HepG2 (cell line): ENCODE data around the gene TNNI3. TPM values are rescaled to one million over a fixed set of nuclear protein-coding genes. Genes with fewer than 3 reads are reported as not detected.

Experiments
- CC2D1A ChIP-seq: sonication (generic); formaldehyde crosslinking; IDR thresholded peaks from 2 replicates; pipeline ENCODE4 v1.8.1; 2023; ENCODE audit warnings: mild to moderate bottlenecking, missing genetic modification reagents
- DPF2 ChIP-seq: sonication (generic); formaldehyde crosslinking; IDR thresholded peaks from 2 replicates; pipeline ENCODE4 v1.4.0; 2020; ENCODE audit warnings: mild to moderate bottlenecking, low read depth, missing genetic modification reagents, borderline replicate concordance
- EZH2 ChIP-seq: conservative IDR thresholded peaks from 2 replicates; pipeline ENCODE4 v1.6.1; 2012; ENCODE audit warnings: mild to moderate bottlenecking, low read depth, low read length, moderate library complexity
- FLYWCH1 ChIP-seq: sonication (generic); formaldehyde crosslinking; IDR thresholded peaks from 2 replicates; pipeline ENCODE4 v1.8.1; 2023; ENCODE audit warnings: mild to moderate bottlenecking, missing genetic modification reagents
- NFIC ChIP-seq: IDR thresholded peaks from 2 replicates; pipeline ENCODE4 v1.6.1; 2012; ENCODE audit warnings: mild to moderate bottlenecking, low read length, inconsistent platforms
- NFKBIZ ChIP-seq: IDR thresholded peaks from 2 replicates; pipeline ENCODE4 v1.6.1; 2018; ENCODE audit warnings: missing genetic modification reagents, missing compliant biosample characterization
- RAD21 ChIP-seq: fragments of 450-650 bp; formaldehyde crosslinking; IDR thresholded peaks from 2 replicates; pipeline ENCODE4 v1.5.0; 2020; ENCODE audit warnings: mild to moderate bottlenecking
- SP1 ChIP-seq, 2 experiments: fragments of 450-650 bp in 1 of 2; sonication (generic) in 1 of 2; formaldehyde crosslinking in 1 of 2; IDR thresholded peaks; 2 replicates each; pipeline versions ENCODE4 v1.4.0 to v1.6.1; 2016 to 2020; ENCODE audit warnings: missing genetic modification reagents in 1 of 2
- TAF1 ChIP-seq: sonication (generic); formaldehyde crosslinking; IDR thresholded peaks from 2 replicates; pipeline ENCODE4 v1.4.0; 2020; ENCODE audit warnings: missing genetic modification reagents
- TBX2 ChIP-seq: sonication (generic); formaldehyde crosslinking; IDR thresholded peaks from 2 replicates; pipeline ENCODE4 v1.5.0; 2020; ENCODE audit warnings: missing genetic modification reagents, mild to moderate bottlenecking, borderline replicate concordance
- YEATS2 ChIP-seq: sonication (generic); formaldehyde crosslinking; IDR thresholded peaks from 2 replicates; pipeline ENCODE4 v1.4.0; 2020; ENCODE audit warnings: missing genetic modification reagents, borderline replicate concordance
- ZIK1 ChIP-seq: sonication (generic); formaldehyde crosslinking; IDR thresholded peaks from 2 replicates; pipeline ENCODE4 v1.5.0; 2020; ENCODE audit warnings: mild to moderate bottlenecking, low read depth, missing genetic modification reagents, borderline replicate concordance
- ZNF232 ChIP-seq: sonication (generic); formaldehyde crosslinking; IDR thresholded peaks from 2 replicates; pipeline ENCODE4 v1.4.0; 2020; ENCODE audit warnings: missing genetic modification reagents, borderline replicate concordance
- ZNF543 ChIP-seq: sonication (generic); formaldehyde crosslinking; IDR thresholded peaks from 2 replicates; pipeline ENCODE4 v1.4.0; 2020; ENCODE audit warnings: mild to moderate bottlenecking, missing genetic modification reagents
- ZNF589 ChIP-seq: sonication (generic); formaldehyde crosslinking; conservative IDR thresholded peaks from 2 replicates; pipeline ENCODE4 v1.8.0; 2022; ENCODE audit warnings: mild to moderate bottlenecking, moderate library complexity, missing genetic modification reagents
- ZNF678 ChIP-seq: sonication (generic); formaldehyde crosslinking; IDR thresholded peaks from 2 replicates; pipeline ENCODE4 v1.4.0; 2020; ENCODE audit warnings: mild to moderate bottlenecking, missing genetic modification reagents
- ZNF773 ChIP-seq: sonication (generic); formaldehyde crosslinking; IDR thresholded peaks from 2 replicates; pipeline ENCODE4 v1.4.0; 2020; ENCODE audit warnings: missing genetic modification reagents, borderline replicate concordance
- polyA plus RNA-seq, 8 experiments: library from polyadenylated mRNA; depleted of rRNA in 3 of 8; stranded (reverse) in 7 of 8; unstranded in 1 of 8; fragments of >200 nt; fragmentation: Illumina TruSeq in 4 of 8; extraction: Trizol in 4 of 8; gene quantifications; 2 replicates each; pipeline versions ENCODE4 v1.2.1 to v1.2.3, GENCODE V29; 2011 to 2016; ENCODE audit warnings: low read depth in 4 of 8, missing spikeins in 1 of 8, mixed read lengths in 1 of 8; ENCODE audit not compliant: insufficient read depth in 1 of 8
- total RNA-seq, 5 experiments: library from RNA; depleted of rRNA; stranded (reverse); fragments of >200 nt; fragmentation: Illumina TruSeq; extraction: Trizol; gene quantifications; 2 replicates each; pipeline ENCODE4 v1.2.3, GENCODE V29; 2016; ENCODE audit warnings: low read depth in 1 of 5
- TF ChIP-seq, protein P1 (sequence below): sonication (generic); formaldehyde crosslinking; IDR thresholded peaks from 2 replicates; pipeline ENCODE4 v1.4.0; 2020; ENCODE audit warnings: missing genetic modification reagents
- TF ChIP-seq, protein P2 (sequence below): sonication (generic); formaldehyde crosslinking; IDR thresholded peaks from 2 replicates; pipeline ENCODE4 v1.4.0; 2020; ENCODE audit warnings: mild to moderate bottlenecking, missing genetic modification reagents
- TF ChIP-seq, protein P3 (sequence below): sonication (generic); formaldehyde crosslinking; IDR thresholded peaks from 2 replicates; pipeline ENCODE4 v1.4.0; 2020; ENCODE audit warnings: missing genetic modification reagents

Gene TNNI3
- total and polyA plus RNA-seq, 2 of the 13 experiments (the other 11 are each of a cell fraction or from before 2014, with no cell fraction given): 3.5 to 3.7 TPM

DNA sequence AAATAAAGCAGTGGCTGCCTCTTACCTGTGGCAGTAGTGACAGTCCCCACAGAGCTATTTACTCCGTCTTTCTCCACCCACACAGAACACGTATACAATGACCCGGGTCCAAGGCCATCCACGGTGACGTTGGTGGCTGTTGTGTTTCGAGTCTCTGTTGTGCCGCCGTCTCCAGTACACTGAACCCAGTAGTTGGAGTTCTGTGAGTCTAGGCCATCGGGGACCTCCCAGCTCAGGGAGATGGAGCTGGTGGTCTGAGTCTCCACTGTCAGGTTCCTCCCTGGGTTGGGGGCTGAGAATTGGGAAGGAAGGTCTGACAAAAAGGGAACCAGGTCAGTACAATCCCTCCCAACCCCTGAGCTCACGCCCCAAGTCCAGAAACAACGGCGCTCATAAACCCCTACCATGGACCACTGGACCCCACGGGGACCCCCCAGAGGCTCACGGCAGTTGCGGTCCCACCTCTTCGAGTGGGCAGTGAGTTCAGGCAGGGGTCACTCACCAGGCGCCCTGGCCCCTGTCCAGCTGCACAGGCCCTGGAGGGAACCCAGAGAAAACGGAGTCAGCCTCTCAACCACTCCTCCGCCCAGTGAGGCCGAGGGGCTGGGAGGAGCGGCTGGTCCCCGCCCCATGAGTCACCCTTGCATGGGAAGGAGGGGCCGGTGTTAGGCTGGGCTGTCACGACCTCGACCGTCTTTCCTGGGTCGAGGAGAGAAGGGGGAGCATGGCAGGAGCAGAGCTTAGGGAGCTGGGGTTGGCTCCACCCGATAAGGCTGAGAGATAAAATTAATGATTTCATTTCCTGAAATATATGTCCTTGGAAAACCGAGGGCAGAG, 49.4 kb upstream of the TNNI3 start (continued):
- peak; percentile 27; the same call in 1 of the 2 replicates for TF ChIP-seq DPF2
- 0 out of 2 replicates have a peak, but pooled peaks have one; percentile 47 for TF ChIP-seq NFKBIZ (CRISPR knock-in tag)
- TF ChIP-seq NFIC: no peak
- no peak for TF ChIP-seq ZIK1 (CRISPR knock-in tag)
- peak; percentile 44; the same call in 1 of the 2 replicates for TF ChIP-seq ZNF589 (CRISPR knock-in tag)
- TF ChIP-seq RAD21 (CRISPR knock-in tag): 0 out of 2 replicates have a peak, but pooled peaks have one; percentile 20
- TF ChIP-seq TBX2 (CRISPR knock-in tag): peak; percentile 84
- TF ChIP-seq, protein P1, sequence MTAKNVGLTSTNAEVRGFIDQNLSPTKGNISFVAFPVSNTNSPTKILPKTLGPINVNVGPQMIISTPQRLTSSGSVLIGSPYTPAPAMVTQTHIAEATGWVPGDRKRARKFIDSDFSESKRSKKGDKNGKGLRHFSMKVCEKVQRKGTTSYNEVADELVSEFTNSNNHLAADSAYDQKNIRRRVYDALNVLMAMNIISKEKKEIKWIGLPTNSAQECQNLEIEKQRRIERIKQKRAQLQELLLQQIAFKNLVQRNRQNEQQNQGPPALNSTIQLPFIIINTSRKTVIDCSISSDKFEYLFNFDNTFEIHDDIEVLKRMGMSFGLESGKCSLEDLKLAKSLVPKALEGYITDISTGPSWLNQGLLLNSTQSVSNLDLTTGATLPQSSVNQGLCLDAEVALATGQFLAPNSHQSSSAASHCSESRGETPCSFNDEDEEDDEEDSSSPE (CRISPR knock-in tag): peak; percentile 21
- no peak for TF ChIP-seq EZH2
- 0 out of 2 replicates have a peak, but pooled peaks have one; percentile 68 for TF ChIP-seq CC2D1A
- peak; percentile 82; the same call in 1 of the 2 replicates for TF ChIP-seq YEATS2 (CRISPR knock-in tag)
- no peak for TF ChIP-seq FLYWCH1 (CRISPR knock-in tag)
- TF ChIP-seq ZNF543 (CRISPR knock-in tag): no peak; the same call in none of the 2 replicates
- peak; percentile 79; the same call in 1 of the 2 replicates for TF ChIP-seq TAF1
- TF ChIP-seq, protein P2, sequence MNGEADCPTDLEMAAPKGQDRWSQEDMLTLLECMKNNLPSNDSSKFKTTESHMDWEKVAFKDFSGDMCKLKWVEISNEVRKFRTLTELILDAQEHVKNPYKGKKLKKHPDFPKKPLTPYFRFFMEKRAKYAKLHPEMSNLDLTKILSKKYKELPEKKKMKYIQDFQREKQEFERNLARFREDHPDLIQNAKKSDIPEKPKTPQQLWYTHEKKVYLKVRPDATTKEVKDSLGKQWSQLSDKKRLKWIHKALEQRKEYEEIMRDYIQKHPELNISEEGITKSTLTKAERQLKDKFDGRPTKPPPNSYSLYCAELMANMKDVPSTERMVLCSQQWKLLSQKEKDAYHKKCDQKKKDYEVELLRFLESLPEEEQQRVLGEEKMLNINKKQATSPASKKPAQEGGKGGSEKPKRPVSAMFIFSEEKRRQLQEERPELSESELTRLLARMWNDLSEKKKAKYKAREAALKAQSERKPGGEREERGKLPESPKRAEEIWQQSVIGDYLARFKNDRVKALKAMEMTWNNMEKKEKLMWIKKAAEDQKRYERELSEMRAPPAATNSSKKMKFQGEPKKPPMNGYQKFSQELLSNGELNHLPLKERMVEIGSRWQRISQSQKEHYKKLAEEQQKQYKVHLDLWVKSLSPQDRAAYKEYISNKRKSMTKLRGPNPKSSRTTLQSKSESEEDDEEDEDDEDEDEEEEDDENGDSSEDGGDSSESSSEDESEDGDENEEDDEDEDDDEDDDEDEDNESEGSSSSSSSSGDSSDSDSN: peak; percentile 86
- TF ChIP-seq ZNF773: no peak
- no peak for TF ChIP-seq ZNF678 (CRISPR knock-in tag)
- TF ChIP-seq ZNF232: no peak
- TF ChIP-seq, protein P3, sequence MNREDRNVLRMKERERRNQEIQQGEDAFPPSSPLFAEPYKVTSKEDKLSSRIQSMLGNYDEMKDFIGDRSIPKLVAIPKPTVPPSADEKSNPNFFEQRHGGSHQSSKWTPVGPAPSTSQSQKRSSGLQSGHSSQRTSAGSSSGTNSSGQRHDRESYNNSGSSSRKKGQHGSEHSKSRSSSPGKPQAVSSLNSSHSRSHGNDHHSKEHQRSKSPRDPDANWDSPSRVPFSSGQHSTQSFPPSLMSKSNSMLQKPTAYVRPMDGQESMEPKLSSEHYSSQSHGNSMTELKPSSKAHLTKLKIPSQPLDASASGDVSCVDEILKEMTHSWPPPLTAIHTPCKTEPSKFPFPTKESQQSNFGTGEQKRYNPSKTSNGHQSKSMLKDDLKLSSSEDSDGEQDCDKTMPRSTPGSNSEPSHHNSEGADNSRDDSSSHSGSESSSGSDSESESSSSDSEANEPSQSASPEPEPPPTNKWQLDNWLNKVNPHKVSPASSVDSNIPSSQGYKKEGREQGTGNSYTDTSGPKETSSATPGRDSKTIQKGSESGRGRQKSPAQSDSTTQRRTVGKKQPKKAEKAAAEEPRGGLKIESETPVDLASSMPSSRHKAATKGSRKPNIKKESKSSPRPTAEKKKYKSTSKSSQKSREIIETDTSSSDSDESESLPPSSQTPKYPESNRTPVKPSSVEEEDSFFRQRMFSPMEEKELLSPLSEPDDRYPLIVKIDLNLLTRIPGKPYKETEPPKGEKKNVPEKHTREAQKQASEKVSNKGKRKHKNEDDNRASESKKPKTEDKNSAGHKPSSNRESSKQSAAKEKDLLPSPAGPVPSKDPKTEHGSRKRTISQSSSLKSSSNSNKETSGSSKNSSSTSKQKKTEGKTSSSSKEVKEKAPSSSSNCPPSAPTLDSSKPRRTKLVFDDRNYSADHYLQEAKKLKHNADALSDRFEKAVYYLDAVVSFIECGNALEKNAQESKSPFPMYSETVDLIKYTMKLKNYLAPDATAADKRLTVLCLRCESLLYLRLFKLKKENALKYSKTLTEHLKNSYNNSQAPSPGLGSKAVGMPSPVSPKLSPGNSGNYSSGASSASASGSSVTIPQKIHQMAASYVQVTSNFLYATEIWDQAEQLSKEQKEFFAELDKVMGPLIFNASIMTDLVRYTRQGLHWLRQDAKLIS (CRISPR knock-in tag): 0 out of 2 replicates have a peak, but pooled peaks have one; percentile 66
- TF ChIP-seq SP1 (IDR thresholded peaks at IDR 0.05): no peak
- peak; percentile 74 for TF ChIP-seq SP1 (CRISPR knock-in tag; IDR thresholded peaks at IDR 0.05)
